Eye (tissue), 1 donor: Measurements from ENCODE around the gene PDZRN3.
"Not testable (repeated sequence)": the region's sequence is repeated elsewhere in the genome, so short reads cannot be mapped to it uniquely, and the experiment has no call there.

Experiments used
- DNase-seq: peaks from one replicate; pipeline ENCODE4 v3.0.0-alpha.2; 2015

PDZRN3 gene

DNA sequence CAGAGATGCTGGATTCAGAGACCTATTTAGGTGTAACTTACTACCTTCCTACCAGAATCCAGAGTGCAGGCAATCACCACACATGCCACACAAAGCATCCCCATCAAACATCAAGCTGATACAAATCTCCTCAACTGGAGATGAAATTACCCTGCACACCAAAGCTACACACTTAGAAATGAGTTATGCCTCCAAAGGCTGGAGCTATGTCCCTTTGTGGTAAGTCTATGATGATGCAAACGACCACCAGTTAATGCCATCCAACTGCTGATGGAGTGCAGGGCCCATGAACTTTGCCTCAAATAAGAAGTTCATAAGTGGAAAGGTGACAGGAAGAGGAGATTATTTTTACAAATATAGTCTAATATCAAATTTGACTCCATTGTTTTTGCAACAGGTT, 38.1 kb downstream of the PDZRN3 start:
- no peak for DNase-seq

DNA sequence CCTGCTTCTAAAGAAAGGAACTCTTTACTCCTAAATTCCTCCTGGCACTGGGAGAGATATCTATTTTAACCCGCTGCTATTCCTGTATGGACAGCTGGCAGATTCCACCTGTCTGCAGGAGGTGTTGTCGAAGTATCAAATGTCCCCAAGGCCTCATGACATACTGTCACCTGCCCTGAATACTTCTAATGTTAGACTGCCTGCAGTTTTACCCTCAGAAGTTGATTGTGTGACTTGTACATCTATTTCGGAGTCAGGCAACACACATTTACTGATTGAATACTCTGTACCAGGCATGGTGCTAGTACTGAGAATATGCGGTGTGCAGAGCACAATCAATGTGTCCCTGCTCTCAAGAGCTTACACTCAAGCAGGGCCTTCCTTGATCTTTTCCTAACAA, 38.6 kb downstream of the PDZRN3 start:
- DNase-seq = no peak

DNA sequence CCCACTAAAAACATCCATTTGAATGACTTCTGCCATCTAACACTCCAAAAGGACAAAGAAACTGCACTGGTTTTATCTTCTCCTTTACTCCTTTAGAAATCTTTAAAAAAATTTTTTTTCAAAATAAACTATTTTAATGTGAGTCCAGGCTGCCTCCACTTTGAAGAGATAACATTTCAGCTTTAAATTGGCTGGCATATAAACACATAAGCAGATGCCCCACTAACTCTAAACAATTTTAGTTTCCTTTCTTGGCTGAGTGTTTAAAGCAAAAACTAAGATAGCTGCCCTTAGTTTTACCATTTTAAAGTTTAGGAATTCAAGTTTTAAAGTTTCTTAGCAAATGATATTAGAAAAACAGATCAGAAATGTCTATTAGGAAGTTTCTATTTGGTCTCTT, 39.9 kb downstream of the PDZRN3 start:
- DNase-seq = no peak

DNA sequence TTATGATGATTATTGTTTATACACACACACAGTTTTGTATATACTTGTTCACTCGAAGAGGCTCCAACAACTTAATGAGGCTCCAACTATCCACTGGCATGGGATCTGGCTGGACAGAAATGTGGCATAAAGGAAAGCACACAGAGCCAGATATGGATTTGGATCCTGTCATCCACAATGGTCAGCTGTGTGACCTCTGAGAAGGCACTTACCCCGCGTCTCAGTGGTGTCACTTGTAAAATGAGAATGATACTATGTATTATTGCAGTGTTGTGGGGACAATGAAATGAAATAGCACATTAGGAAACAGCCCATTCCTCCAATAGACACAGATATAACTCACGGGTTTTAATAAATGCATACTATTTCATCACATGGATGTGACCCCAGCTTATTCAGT, 42.2 kb downstream of the PDZRN3 start:
- no peak for DNase-seq

DNA sequence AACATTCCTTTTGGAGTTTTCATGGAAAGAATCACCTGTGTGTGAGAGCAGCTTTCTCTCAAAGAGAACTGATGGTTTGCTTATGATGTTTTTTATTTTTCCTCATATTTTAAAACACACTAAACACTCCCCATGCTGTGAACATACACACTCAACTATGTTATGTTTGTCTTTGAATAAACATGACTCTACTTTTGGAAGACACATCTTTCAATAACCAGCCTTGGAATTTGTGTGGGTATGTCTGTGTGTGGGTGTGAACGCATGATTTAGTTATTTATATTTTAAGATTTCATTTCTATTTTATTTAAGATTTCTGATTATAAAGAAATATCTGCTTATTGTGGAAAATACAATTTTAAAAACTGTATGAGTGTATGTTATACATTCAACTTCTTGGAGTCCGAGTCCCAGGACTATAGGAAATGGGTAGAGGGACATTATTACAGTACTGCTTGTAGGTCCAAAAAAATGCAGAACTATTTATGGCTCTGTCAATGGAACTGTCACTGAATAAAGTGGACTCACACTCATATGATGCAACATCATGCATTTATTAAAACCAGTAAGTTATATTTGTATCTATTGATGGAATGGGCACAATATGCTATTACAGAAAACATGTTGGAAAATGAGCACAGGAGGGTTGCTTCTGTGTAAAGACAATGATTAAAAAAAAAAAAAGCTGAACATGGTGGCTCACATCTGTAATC, 43.5 kb downstream of the PDZRN3 start:
- no peak for DNase-seq

DNA sequence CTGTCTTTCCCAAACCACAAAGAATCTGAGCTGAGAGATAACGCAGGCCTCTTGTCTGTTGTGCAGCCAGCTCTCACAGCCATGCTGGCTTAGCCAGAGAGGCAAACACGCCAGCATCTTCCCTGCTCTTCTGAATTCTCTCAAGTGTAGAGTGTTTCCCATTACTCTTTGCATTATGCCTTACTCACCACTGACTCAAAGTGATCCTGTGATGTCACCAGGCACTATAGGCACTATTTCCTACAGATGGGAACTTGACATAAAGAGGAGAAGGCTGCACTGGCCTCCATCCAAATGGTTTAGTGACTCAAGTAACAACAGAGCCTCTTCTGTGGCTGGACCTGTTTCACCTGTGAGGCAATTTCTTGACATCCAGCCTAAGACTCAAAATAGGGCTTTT, 44.4 kb downstream of the PDZRN3 start:
- peak; percentile 20 for DNase-seq

DNA sequence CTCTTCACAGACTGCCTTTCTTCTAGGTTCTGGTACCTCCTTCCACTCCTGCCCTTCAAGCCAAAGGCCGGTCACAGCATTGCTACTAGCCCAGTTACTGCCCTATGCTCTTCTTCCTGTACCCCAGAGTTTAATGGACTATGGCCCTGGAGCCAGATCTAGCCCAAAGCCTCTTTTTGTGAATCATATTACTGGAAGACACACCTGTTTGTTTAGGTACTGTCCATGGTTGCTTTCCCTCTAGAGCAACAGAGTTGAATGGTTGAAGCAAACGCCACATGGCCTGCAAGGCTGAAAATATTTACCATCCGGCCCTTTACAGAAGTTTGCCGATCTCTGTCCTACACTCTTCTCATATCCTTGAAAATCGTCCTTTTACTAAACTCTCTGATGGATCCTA, 47.0 kb downstream of the PDZRN3 start:
- DNase-seq = no peak

DNA sequence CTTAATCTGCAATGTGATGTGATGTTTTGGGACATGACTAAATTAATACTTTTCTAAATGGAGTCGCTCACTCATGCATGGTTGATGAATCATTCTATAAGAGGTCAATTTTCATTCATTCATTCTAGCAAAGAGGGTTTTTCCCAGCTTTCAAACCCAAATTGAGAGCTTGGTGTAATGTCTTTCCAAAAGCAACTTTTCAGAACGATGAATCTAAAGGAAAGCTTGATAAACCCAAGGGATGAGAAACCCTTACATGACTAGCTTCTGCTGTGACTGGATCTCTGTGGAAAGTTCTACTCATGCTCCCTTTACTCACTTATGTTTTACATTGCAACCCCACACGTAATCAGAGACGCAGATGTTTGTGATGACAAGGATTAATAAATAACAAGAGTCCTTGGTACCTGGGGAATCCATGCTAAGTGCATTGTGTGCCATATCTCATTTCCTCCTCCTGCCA, 47.7 kb downstream of the PDZRN3 start:
- peak; percentile 70 for DNase-seq

DNA sequence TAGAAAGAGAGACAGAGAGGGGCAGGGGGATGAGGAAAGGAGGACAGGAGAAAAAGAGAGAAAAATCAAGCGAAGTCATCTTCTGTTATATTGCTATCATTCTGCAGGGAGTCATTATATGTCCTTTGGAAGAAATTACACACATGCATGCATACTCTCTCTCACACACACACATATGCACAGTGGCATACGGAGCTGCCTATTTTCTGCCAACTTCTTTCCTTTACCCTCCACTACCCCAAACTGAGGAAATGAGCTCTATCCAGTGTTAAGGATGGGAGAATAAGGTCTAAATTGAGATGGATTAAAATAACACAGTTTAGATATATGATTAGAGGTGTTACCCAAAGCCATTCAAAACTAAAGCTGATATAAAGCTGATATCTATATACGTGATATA, 48.8 kb downstream of the PDZRN3 start:
- DNase-seq = no peak

DNA sequence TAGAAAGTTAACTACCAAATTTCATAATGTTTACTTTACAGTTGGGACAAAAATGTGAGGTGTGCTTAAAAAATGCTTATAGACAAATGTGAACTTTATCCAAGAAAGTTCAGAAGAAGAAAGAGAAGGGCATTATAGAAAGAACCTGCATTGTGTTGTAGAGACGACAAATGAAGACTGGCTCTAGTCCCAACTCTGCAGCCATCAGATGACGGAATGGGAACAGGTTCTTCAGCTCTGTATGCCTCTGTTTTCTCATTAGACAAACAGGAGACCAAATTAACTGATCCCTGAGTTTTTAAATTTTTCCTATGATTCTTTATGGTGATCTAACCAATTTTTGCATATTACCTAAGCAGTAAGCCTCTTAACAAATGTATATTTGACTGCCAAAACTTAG, 49.2 kb downstream of the PDZRN3 start:
- DNase-seq = no peak

DNA sequence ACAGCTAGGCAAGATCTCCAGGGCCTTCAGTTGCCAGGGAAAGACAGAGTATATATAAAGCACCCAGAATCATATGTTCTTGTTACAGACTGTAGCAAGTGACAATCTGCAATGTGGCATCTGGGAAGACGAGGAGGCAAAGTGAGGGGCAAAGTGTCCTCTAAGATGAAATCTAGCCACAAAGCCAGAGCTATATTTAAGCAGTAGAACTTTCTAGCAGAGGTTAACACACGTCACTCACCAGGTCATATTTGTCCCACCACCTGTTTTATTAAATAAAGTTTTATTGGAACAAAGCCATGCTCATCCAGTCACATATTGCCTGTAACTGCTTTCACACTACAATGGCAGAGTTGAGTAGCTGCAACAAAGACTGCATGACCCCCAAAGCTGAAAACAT, 51.5 kb downstream of the PDZRN3 start:
- no peak for DNase-seq

DNA sequence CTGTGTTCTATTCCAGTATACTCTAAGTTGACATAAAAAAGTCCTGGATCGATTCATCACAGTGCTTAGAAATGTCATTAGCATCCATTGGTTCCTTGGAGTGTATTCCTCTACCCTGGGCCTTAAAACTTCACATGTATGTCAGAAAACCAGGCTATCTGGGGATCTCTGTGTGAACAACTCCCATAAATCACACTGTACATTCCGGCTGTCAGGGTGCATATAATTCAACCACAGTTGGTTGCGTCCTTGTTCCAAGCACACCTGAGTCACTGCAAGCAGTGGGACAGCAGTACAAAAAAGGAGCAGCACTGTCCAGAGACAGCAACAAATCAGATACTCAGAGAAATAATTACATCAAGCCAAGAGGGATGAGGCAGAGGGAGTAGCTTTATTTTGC, 52.4 kb downstream of the PDZRN3 start:
- DNase-seq = peak; percentile 79

DNA sequence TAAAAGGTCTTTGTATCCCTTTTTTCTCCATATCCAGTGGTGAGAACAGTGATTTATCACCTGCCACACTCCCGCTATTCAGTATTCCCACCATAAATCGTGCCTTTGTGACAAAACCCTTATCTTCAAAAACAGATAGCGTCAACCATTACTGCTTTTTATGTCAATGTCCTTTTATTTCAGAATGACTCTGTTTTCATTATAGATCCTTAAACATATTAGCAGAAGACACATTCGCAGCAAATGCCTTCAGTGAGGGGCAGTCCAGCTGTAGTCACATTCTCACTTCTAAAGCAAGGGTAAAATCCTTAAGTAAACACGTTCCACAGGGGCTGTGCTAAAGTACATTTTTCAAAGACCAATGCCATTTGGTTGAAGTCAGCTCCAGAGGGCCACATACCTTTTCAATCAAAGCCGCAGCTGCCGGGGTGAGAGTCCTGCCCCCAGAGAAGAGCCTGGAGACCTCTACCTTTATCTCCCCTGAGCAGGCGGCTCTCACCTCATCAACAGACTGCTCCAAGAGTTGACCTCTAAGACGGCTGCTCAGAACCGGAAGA, 53.4 kb downstream of the PDZRN3 start:
- DNase-seq = no peak

DNA sequence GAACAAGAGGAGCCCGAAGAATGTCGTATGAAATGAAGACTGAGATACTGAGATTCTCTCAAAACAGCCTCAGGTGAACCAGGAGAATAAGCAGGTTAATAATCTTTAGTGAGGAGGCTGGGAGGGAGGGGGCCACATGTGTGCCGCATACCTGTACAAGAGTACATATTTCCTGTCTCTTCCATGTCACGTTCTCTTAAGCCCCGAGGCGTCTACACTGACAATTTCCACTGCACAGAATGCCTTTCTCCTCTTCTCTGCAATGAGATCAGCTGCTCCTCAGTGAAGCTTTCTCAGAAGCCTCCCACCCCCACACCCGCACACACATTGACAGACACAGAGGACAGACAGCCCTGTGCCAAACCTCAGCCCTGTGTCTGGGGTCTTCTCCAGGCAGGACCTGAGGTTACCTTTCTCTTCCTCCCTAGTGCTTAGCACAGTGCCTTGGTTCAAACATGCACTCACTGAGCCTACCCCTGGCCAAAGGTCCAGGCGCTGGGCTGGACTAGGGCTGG, 55.4 kb downstream of the PDZRN3 start:
- DNase-seq = peak; percentile 26

DNA sequence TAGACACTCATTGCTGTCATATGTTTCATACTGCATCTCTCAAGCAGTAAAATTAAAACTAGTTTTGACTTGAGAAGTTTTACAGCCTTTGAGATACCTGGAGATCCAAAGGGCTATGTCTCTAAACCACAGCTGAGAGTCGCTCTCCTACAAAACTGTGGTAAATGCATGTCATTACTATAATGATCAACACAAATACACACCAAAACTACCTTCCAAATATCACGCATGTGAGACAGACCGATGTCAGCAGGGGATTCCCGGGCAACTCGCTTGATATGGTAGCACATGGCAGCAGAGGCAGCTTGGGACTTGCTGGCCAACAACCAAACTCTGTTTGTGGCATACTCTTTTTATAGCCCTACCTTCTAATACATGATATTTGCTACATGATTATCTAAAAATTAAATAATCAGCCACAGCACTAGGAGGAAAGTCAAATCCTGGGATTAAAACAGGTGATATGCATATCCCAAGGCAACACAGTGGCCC, 56.3 kb downstream of the PDZRN3 start:
- no peak for DNase-seq

DNA sequence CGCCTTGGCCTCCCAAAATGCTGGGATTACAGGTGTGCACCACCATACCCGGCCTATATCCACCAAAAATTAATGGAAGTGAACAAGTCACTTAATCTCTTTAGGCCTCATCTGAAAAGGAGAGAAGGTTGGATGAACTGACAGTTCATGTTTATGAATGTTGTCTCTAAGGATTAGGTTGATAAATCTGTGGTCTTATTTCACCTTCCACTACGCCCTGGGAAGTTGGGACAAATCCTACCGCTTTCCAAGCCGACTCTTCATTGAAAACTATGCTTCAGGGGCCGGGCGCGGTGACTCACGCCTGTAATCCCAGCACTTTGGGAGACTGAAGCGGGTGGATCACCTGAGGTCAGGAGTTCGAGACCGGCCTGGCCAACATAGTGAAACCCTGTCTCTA, 59.4 kb downstream of the PDZRN3 start:
- DNase-seq = not testable (repeated sequence)

DNA sequence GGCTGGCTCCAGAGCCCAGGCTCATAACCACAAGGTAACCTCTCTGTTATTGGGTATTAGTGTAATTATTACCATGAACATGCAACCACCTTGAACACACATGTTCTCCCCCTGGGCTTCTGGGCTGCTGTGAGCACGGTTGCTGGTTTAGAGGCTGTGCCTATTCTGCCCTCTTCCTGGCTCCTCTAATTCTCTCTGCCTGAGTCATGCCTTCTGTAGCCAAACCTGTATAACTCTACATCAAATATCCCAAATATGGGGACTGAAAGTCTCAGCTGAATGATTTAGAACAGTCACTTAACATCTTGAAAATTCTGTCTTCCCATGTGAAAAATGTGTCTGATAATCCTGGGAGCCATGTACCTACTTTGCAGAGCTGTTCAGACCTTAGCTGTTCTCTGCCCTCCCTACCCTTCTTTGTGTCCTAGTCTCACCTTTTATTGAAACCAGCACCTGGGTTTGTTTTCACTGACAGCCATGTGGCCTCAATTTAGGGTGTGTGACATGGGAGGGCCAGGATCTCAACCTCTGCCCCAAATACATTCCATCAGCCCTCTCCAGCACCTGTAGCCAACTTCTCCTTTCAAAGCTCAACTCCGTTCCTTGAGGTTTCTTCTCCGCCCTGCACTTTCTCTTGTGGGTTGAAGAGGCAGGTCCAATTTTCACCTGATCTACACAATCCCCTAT, 60.7 kb downstream of the PDZRN3 start:
- no peak for DNase-seq

DNA sequence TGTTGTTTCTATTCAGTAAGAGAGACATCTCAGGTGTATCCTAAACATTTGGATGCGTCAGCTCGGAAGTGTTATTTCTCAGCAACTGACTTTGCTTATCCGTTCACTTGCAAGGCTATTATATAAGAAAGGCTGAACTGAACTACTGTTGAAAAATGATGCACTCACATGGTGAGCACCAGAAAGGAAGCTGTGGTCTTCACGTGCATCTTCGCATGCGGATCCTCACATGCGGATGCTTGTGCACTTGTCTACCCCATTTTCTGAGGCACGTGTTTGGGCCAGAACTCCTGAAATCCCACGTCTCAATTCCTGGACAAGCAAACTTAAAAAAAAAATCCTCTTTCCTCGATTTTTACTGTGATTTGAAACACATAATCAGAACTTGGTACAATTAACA, 63.2 kb downstream of the PDZRN3 start:
- DNase-seq = no peak

DNA sequence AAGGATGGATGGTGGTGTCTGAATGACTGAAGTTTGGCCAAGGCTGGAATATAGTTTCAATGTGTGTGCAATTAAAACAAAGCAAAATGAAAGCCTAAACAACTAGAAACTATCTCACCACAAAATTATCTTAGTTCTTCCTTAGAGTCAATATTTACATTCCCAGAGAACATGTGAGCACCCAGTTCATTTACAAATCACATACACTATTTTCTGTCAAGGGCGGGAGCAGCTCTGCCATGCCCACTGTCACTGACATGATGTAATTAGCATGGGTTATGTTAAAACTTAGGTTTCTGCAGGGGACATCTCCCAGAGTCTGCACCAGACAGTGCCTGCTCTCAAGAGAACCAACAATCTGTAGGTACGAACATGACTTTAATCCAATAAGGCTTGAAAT, 65.0 kb downstream of the PDZRN3 start:
- no peak for DNase-seq

DNA sequence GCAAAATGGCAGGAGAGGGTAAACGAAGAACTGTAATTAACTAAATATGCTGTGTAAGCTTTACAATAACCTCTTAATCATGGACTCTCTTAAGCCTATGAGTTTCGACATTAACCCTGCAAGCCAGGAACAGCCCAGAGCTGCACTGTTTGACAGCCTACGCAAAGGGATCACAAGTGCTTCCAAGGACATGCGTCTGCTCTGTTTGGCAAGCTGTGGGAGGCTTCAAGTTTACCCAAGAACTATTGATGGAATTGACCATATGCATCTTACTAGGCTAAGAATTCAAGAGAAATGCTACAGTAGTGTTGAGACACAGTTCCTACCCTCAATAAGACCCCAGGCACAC, 66.0 kb downstream of the PDZRN3 start:
- DNase-seq = peak; percentile 51

DNA sequence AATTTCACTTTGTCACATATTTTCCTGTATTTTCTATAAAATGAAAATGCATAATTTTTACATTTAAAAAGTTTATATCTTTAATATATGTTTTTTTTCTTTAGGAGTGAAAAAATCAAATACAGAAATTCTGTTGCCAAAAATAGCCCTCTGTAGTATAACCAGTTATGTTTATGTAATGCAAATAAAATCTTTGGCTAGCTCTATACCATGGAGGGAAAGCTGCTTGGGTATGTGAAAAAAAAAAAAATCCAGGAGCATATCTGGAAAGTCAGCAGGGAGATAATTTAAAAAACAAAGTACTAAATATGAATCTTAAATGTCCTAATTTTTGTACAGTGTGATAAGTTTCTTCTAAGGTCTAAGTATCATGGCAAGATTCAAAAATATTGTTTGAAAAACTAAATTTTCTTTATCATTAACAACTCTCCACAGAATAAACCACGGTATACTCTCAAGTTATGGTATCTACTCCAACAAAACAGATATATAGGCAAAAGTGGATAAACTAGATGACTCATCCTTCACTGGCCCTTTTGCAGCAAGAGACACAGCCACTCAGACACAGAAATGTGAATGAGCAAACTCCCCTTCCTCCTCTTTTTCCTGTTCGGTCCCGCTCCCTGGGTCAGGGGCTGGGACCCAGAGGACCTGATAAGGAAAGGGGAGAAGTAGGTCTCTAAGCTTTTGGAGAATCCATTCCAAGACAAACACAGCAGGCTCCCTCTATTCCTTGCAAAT, 66.6 kb downstream of the PDZRN3 start:
- peak; percentile 48 for DNase-seq

DNA sequence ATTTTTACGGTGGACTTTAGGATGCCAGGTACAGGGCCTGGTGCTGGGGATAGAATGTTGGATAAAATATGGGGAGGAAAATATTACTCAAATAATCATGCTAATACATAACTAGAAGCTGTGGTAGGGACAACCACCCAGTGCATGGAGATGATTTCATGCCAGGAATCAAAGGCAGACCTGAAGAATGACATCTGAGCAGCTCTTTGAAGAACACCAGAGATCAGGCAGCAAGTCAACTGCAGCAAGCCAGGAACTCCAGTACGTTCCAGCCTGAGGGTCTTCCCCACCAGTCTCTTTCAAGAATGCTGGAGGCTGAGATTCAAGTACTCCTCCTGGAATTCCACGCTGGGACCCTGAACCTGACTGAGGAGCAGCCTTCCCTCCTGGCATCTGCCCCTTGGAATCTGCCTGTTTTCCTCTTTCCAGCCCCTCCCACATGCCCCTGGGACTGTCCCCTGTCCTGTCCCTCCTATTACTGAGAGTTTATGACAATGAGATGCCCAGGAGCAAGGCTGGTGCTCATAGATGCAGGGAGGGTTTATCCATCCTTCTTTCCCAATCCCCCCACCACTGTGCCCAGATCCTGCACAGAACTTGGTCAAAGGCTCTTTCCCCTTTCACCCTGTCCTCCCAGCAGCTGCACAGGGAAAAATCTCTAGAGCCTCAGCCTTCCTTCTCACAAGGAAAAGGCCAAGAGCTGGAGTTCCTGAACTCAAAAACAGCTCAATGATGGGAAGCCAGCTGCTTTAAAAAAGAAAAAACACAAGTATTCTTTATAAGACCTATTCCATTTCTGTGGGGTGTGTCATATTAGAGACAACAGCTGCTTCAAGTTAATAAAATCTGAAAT, 68.0 kb downstream of the PDZRN3 start:
- peak; percentile 41 for DNase-seq
